K562 (cell line): Measurements from ENCODE around the gene RRAS.

Experiments used
- NRF1 ChIP-seq, 2 experiments: fragments of 450-650 bp; IDR thresholded peaks in 1 of 2; conservative IDR thresholded peaks in 1 of 2; 2 replicates each; pipeline ENCODE4 v1.6.1; 2014; ENCODE audit warnings: mild to moderate bottlenecking in 2 of 2
- RBM14 ChIP-seq: fragments of 200-400 bp; formaldehyde crosslinking; IDR thresholded peaks from 2 replicates; pipeline ENCODE4 v1.6.1; 2018; ENCODE audit warnings: low read depth, mild to moderate bottlenecking, low read length, moderate library complexity, borderline replicate concordance; ENCODE audit not compliant: insufficient read depth
- RCOR1 ChIP-seq, 2 experiments: IDR thresholded peaks; 2 replicates each; pipeline ENCODE4 v1.6.1; 2012; ENCODE audit warnings: low read depth in 2 of 2, low read length in 2 of 2, borderline replicate concordance in 1 of 2, improper control_type of control experiment in 1 of 2
- SRSF1 ChIP-seq: fragments of 200-400 bp; formaldehyde crosslinking; IDR thresholded peaks from 2 replicates; pipeline ENCODE4 v1.6.1; 2017; ENCODE audit warnings: mild to moderate bottlenecking, low read depth, low read length, moderate library complexity
- YY1 ChIP-seq, 3 experiments: IDR thresholded peaks; 2 replicates each; pipeline ENCODE4 v1.6.1; 2011; ENCODE audit warnings: low read length in 2 of 3, mild to moderate bottlenecking in 2 of 3, moderate library complexity in 2 of 3, borderline replicate concordance in 1 of 3, control low read depth in 1 of 3, low read depth in 1 of 3; ENCODE audit not compliant: insufficient read depth in 3 of 3, insufficient replicate concordance in 2 of 3, control insufficient read depth in 1 of 3, insufficient read length in 1 of 3; ENCODE audit errors: extremely low read depth in 1 of 3
- TF ChIP-seq, protein P1 (sequence below), 3 experiments: IDR thresholded peaks in 2 of 3; conservative IDR thresholded peaks in 1 of 3; 2 replicates each; pipeline ENCODE4 v1.5.1; 2011 to 2012; ENCODE audit warnings: low read length in 3 of 3, mild to moderate bottlenecking in 3 of 3, control low read depth in 2 of 3, improper control_type of control experiment in 1 of 3, inconsistent platforms in 1 of 3, low read depth in 1 of 3, mixed read lengths in 1 of 3, moderate library complexity in 1 of 3; ENCODE audit not compliant: insufficient read depth in 2 of 3
- TF ChIP-seq, protein P2 (sequence below): fragments of 450-650 bp; IDR thresholded peaks from 2 replicates; pipeline ENCODE4 v1.6.1; 2016; ENCODE audit warnings: low read depth

DNA sequence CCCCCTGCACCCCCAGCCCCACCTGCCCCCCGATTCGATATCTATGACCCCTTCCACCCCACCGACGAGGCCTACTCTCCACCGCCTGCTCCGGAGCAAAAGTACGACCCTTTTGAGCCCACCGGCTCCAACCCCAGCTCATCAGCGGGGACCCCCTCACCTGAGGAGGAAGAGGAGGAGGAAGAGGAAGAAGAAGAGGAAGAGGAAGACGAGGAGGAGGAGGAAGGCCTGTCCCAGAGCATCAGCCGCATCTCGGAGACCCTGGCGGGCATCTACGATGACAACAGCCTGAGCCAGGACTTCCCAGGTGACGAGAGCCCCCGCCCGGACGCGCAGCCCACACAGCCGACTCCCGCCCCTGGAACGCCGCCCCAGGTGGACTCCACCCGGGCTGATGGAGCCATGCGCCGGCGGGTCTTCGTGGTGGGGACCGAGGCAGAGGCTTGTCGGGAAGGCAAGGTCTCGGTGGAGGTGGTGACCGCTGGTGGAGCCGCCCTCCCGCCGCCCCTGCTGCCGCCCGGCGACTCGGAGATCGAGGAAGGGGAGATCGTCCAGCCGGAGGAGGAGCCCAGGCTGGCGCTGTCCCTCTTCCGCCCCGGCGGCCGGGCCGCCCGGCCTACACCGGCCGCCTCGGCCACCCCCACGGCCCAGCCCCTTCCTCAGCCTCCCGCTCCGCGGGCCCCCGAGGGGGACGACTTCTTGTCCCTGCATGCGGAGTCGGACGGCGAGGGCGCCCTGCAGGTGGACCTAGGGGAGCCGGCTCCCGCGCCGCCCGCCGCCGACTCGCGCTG is 11.3 kb upstream of the RRAS start:
- TF ChIP-seq, protein P1, sequence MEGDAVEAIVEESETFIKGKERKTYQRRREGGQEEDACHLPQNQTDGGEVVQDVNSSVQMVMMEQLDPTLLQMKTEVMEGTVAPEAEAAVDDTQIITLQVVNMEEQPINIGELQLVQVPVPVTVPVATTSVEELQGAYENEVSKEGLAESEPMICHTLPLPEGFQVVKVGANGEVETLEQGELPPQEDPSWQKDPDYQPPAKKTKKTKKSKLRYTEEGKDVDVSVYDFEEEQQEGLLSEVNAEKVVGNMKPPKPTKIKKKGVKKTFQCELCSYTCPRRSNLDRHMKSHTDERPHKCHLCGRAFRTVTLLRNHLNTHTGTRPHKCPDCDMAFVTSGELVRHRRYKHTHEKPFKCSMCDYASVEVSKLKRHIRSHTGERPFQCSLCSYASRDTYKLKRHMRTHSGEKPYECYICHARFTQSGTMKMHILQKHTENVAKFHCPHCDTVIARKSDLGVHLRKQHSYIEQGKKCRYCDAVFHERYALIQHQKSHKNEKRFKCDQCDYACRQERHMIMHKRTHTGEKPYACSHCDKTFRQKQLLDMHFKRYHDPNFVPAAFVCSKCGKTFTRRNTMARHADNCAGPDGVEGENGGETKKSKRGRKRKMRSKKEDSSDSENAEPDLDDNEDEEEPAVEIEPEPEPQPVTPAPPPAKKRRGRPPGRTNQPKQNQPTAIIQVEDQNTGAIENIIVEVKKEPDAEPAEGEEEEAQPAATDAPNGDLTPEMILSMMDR (IDR thresholded peaks at IDR 0.05 in 2 of 3, conservative IDR thresholded peaks at IDR 0.05 in 1 of 3; ENCODE audit: insufficient read depth in 2 of 3, low read depth in 1 of 3, low read length in 3 of 3): no peak
- TF ChIP-seq RBM14 (no peak), YY1 (IDR thresholded peaks at IDR 0.05; ENCODE audit: borderline replicate concordance in 1 of 3, control insufficient read depth in 1 of 3, extremely low read depth in 1 of 3, insufficient read depth in 3 of 3, insufficient read length in 1 of 3, insufficient replicate concordance in 2 of 3, low read depth in 1 of 3, low read length in 2 of 3) (no peak), SRSF1 (no peak), NRF1 (conservative IDR thresholded peaks at IDR 0.05 in 1 of 2, IDR thresholded peaks at IDR 0.05 in 1 of 2) (no peak), RCOR1 (IDR thresholded peaks at IDR 0.05; ENCODE audit: borderline replicate concordance in 1 of 2, low read depth in 2 of 2, low read length in 2 of 2) (no peak)
- TF ChIP-seq, protein P2, sequence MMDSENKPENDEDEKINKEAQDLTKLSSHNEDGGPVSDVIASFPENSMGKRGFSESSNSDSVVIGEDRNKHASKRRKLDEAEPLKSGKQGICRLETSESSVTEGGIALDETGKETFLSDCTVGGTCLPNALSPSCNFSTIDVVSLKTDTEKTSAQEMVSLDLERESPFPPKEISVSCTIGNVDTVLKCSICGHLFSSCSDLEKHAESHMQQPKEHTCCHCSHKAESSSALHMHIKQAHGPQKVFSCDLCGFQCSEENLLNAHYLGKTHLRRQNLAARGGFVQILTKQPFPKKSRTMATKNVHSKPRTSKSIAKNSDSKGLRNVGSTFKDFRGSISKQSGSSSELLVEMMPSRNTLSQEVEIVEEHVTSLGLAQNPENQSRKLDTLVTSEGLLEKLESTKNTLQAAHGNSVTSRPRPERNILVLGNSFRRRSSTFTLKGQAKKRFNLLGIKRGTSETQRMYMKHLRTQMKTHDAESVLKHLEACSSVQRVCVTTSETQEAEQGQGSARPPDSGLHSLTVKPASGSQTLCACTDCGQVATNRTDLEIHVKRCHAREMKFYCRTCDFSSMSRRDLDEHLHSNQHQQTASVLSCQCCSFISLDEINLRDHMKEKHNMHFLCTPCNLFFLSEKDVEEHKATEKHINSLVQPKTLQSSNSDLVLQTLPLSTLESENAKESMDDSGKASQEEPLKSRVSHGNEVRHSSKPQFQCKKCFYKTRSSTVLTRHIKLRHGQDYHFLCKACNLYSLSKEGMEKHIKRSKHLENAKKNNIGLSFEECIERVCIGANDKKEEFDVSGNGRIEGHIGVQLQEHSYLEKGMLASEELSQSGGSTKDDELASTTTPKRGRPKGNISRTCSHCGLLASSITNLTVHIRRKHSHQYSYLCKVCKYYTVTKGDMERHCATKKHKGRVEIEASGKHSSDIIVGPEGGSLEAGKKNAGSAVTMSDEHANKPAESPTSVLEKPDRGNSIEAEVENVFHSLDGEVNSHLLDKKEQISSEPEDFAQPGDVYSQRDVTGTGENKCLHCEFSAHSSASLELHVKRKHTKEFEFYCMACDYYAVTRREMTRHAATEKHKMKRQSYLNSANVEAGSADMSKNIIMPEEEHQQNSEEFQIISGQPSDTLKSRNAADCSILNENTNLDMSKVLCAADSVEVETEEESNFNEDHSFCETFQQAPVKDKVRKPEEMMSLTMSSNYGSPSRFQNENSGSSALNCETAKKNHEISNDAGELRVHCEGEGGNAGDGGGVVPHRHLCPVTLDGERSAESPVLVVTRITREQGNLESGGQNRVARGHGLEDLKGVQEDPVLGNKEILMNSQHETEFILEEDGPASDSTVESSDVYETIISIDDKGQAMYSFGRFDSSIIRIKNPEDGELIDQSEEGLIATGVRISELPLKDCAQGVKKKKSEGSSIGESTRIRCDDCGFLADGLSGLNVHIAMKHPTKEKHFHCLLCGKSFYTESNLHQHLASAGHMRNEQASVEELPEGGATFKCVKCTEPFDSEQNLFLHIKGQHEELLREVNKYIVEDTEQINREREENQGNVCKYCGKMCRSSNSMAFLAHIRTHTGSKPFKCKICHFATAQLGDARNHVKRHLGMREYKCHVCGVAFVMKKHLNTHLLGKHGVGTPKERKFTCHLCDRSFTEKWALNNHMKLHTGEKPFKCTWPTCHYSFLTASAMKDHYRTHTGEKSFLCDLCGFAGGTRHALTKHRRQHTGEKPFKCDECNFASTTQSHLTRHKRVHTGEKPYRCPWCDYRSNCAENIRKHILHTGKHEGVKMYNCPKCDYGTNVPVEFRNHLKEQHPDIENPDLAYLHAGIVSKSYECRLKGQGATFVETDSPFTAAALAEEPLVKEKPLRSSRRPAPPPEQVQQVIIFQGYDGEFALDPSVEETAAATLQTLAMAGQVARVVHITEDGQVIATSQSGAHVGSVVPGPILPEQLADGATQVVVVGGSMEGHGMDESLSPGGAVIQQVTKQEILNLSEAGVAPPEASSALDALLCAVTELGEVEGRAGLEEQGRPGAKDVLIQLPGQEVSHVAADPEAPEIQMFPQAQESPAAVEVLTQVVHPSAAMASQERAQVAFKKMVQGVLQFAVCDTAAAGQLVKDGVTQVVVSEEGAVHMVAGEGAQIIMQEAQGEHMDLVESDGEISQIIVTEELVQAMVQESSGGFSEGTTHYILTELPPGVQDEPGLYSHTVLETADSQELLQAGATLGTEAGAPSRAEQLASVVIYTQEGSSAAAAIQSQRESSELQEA: no peak
